Measurements from ENCODE around the gene ACVR2B.

The ACVR2B gene

GRCh38 chr3:38533285-38533976 lies 79.7 kb downstream of the ACVR2B start:
- no peak for DNase-seq (ENCODE audit: low spot score)

GRCh38 chr3:38534180-38534579 lies 80.5 kb downstream of the ACVR2B start:
- DNase-seq (ENCODE audit: low spot score) = no peak

GRCh38 chr3:38534604-38535003 lies 80.9 kb downstream of the ACVR2B start:
- DNase-seq (ENCODE audit: low spot score) = no peak

GRCh38 chr3:38536671-38537070 lies 83.0 kb downstream of the ACVR2B start:
- DNase-seq (ENCODE audit: low spot score) = no peak

- no peak for DNase-seq (ENCODE audit: low spot score)
These were observed 85.2 kb downstream of the ACVR2B start for GRCh38 chr3:38538773-38539353.

- no peak for DNase-seq (ENCODE audit: low spot score)
These were observed 88.1 kb downstream of the ACVR2B start for GRCh38 chr3:38541806-38542205.
